ENCODE measurements around the gene ATP6V1A.
"Not testable (repeated sequence)": the region's sequence is repeated elsewhere in the genome, so short reads cannot be mapped to it uniquely, and the experiment has no call there.

The ATP6V1A gene

GRCh38 chr3:113829576-113830354, 82.9 kb downstream of the ATP6V1A start:
- no peak for DNase-seq

- no peak for DNase-seq
These were observed 84.2 kb downstream of the ATP6V1A start for GRCh38 chr3:113831103-113831355.

GRCh38 chr3:113832477-113833164, 85.8 kb downstream of the ATP6V1A start:
- DNase-seq, result no peak

- DNase-seq, result no peak
These were observed 88.1 kb downstream of the ATP6V1A start for GRCh38 chr3:113834983-113835382.

GRCh38 chr3:113838631-113839209, 91.9 kb downstream of the ATP6V1A start, which contains the start of gene GRAMD1C:
Gene GRAMD1C (plus strand): TSS chr3:113838788. CDS start chr3:113838910, 122 bp downstream.
- DNase-seq, result peak; percentile 83

GRCh38 chr3:113839551-113839950, 92.7 kb downstream of the ATP6V1A start:
- no peak for DNase-seq

GRCh38 chr3:113844622-113845222, 97.9 kb downstream of the ATP6V1A start:
- no peak for DNase-seq

- no peak for DNase-seq
These were observed 100.4 kb downstream of the ATP6V1A start for GRCh38 chr3:113847247-113847646.

GRCh38 chr3:113847664-113848461, 101.0 kb downstream of the ATP6V1A start:
- no peak for DNase-seq

- DNase-seq, result not testable (repeated sequence)
These were observed 102.2 kb downstream of the ATP6V1A start for GRCh38 chr3:113849071-113849470.

GRCh38 chr3:113849841-113850240, 103.0 kb downstream of the ATP6V1A start:
- DNase-seq, result not testable (repeated sequence)

- DNase-seq, result not testable (repeated sequence)
These were observed 103.6 kb downstream of the ATP6V1A start for GRCh38 chr3:113850391-113850790.

GRCh38 chr3:113852506-113852905, 105.7 kb downstream of the ATP6V1A start:
- DNase-seq, result no peak
